ENCODE measurements around the gene INF2. TPM values are rescaled to one million over a fixed set of nuclear protein-coding genes. Genes with fewer than 3 reads are reported as not detected.
"Not testable (repeated sequence)": the region's sequence is repeated elsewhere in the genome, so short reads cannot be mapped to it uniquely, and the experiment has no call there.

Gene INF2
- total RNA-seq, 2 experiments from 2014 or later: 62.8 to 64.9 TPM

- ChIA-PET POLR2A (no interaction called here), CTCF (no interaction called here)
Measured at GRCh38 chr14:104655128-104655848, 34.1 kb upstream of the INF2 start.

- POLR2A ChIA-PET: no interaction called here
- CTCF ChIA-PET: no interaction called here
Measured at GRCh38 chr14:104656014-104656714, 33.3 kb upstream of the INF2 start.

DNA sequence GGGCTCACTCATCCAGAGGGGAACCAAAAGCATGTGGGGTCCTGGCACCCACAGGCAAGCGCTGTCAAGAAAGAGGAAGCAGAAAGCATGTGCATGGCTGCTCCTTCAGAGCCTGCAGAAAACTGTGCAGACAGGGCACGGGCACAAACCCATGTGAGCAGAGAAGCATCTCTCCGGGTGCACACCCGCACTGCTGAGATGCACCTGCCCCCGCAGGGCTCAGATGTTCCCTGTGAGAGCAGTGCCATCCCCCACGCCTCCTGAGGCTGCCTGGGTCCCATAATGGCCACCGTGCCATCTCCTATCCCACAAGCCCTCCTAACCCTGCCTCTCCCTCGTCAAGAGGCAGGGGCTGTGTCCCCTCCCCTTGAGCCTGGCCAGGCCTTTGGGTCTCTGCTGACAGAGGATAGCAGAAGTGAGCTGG, 32.3 kb upstream of the INF2 start:
- ChIA-PET CTCF (no interaction called here), POLR2A (no interaction called here)

GRCh38 chr14:104657563-104658324, 31.7 kb upstream of the INF2 start:
- ChIA-PET POLR2A (no interaction called here), CTCF (no interaction called here)

DNA sequence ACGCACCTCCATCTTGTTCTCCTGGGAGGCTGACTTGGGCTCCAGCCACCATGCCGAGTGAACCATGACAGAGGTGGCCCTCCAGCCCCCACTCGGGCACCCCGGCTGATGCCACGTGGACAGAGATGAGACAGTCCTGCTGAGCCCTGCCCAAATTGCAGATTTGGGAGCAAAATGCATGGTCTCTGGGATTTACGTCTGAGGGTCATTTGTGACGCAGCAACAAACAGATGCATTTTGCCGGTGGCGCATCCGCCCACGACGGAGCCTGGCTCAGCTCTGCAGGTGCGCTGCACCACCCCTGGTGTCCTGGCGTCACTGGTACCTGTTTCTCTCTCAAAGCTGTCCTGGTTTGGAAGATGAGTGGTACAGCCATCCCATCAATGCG, 31.1 kb upstream of the INF2 start:
- CTCF ChIA-PET: interaction anchor here (0.6 kb wide), 1 partner anchor 15 kb away, joined by 5 read pairs; no protein-coding TSS in a partner anchor
- POLR2A ChIA-PET: no interaction called here

- ChIA-PET POLR2A (no interaction called here), CTCF (interaction anchor here (0.6 to 1.4 kb wide), 2 partner anchors 8 to 14 kb away, joined by 4 to 5 read pairs; no protein-coding TSS in a partner anchor)
Measured at GRCh38 chr14:104659146-104659545, 30.3 kb upstream of the INF2 start.

- ChIA-PET POLR2A (no interaction called here), CTCF (interaction anchor here (1.4 kb wide), 1 partner anchor 8 kb away, joined by 4 read pairs; no protein-coding TSS in a partner anchor)
Measured at GRCh38 chr14:104659764-104660523, 29.5 kb upstream of the INF2 start.

- CTCF ChIA-PET: interaction anchor here (1.4 kb wide), 1 partner anchor 9 kb away, joined by 4 read pairs; no protein-coding TSS in a partner anchor
- POLR2A ChIA-PET: no interaction called here
Measured at GRCh38 chr14:104660597-104660996, 28.8 kb upstream of the INF2 start.

GRCh38 chr14:104661086-104661485, 28.3 kb upstream of the INF2 start:
- CTCF ChIA-PET: no interaction called here
- POLR2A ChIA-PET: no interaction called here

- POLR2A ChIA-PET, CTCF ChIA-PET: not testable (repeated sequence)
Measured at GRCh38 chr14:104661528-104662157, 27.8 kb upstream of the INF2 start.

DNA sequence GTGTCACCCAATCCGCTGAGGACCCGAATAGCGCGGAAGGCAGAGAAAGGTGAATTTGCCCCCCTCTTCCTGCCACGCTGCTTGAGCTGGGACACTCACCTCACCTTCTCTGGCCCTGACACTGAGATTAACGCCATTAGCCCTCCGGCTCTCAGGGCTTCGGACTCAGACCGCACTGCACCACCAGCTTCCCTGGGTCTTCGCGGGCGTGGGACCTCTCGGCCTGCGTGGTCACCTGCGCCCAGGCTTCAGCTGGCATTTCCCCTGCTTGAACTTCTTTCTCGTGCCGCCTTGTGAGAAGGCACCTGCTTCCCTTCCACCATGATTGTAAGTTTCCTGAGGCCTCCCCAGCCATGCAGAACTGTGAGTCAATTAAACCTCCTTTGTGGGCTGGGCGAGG, 26.9 kb upstream of the INF2 start:
- POLR2A ChIA-PET, CTCF ChIA-PET: not testable (repeated sequence)

DNA sequence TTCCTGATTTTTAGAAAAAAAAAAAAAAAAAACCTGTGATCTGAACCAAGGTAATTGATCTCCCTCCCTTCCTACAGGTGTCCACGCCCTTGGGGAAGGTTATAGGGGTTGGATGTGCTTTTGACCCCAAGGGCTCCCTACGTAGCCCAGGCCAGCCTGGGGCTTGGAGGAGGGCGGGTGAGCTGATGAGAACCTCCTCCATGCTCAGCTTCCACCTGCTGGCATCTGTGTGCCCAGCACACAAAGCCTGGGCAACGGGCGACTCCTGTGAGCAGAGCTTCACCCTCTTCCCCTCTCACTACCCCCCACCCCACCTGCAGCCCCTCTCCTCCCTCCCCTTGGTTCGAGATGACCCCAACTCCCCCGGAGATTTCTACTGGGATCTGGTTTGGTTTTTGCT, 25.3 kb upstream of the INF2 start:
- ChIA-PET POLR2A (no interaction called here), CTCF (interaction anchor here (0.7 to 1.3 kb wide), 3 partner anchors 24 to 45 kb away, joined by 3 to 5 read pairs (median 3); no protein-coding TSS in a partner anchor)

- ChIA-PET POLR2A (no interaction called here), CTCF (no interaction called here)
Measured at GRCh38 chr14:104664588-104664987, 24.8 kb upstream of the INF2 start.

GRCh38 chr14:104665114-104665656, 24.2 kb upstream of the INF2 start:
- CTCF ChIA-PET: no interaction called here
- POLR2A ChIA-PET: no interaction called here

- POLR2A ChIA-PET: no interaction called here
- CTCF ChIA-PET: interaction anchor here (0.7 to 2.2 kb wide), 4 partner anchors 16 to 58 kb away, joined by 3 to 7 read pairs (median 4); partner anchors contain the start of gene ADSS1
Measured at GRCh38 chr14:104665657-104666522, 23.5 kb upstream of the INF2 start.

DNA sequence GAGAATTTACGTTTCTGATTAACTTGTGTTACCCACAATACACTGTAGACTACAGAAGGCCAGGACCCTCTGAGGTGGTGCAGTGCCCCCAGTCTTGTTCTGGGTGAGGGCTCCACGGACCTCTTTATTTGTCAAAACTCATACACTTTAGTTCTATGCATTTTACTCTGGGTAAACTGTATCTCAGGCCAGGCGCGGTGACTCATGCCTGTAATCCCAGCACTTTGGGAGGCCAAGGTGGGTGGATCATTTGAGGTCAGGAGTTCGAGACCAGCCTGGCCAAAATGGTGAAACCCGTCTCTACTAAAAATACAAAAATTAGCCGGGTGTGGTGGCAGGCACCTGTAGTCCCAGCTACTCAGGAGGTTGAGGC, 22.9 kb upstream of the INF2 start:
- POLR2A ChIA-PET: not testable (repeated sequence)
- CTCF ChIA-PET: interaction anchor here (0.8 to 2.2 kb wide), 3 partner anchors 15 to 42 kb away, joined by 3 to 7 read pairs (median 6); no protein-coding TSS in a partner anchor

DNA sequence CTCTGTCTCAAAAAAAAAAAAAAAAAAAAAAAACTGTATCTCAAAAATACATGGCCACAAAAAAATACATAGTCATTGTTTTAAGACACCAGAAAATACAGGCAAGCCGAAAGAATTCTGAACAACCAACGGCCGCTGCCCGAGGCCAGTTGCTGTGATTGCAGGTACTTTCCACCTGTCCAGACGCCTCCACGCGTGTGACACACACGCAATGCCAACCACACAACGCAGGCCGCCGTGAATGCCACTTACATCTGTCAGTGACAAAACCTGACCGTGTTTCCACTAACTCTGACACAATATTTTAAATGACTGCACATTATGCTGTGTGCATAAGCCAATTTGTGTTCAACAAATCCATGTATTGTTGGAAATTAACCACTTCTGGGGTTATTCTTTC, 22.4 kb upstream of the INF2 start:
- POLR2A ChIA-PET: no interaction called here
- CTCF ChIA-PET: interaction anchor here (2.2 kb wide), 1 partner anchor 15 kb away, joined by 7 read pairs; no protein-coding TSS in a partner anchor

DNA sequence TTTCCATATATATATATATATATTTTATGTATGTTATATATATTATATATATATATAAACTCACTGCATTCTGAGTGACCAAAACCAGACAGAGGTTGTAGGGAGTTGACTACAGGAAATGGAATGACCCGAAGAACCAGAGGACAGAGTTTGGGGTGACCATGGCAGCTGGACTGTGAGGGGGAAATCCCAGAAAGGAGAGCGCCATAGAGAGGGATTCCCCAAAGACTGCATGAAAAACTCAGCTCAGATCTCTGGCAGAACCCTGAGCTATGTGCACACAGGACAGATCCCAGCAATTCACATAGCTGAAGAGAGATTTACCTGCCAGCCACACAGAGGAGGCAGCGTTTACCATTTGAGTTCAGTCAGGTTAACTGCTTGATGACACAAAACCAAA, 19.7 kb upstream of the INF2 start:
- CTCF ChIA-PET: no interaction called here
- POLR2A ChIA-PET: no interaction called here

Data from activated CD8-positive, alpha-beta memory T cell treated with anti-CD3 and anti-CD28 coated beads for 36 hours (primary cell).